Kidney glomerular epithelial cell (primary cell): ENCODE results near the gene PHB1.
"Not testable (repeated sequence)": the region's sequence is repeated elsewhere in the genome, so short reads cannot be mapped to it uniquely, and the experiment has no call there.

Source experiments
- DNase-seq: peaks from one replicate; lab custom pipeline; 2025; lab: John Stamatoyannopoulos, UW

Gene PHB1

GRCh38 chr17:49378311-49378710, 36.4 kb downstream of the PHB1 start:
- no peak for DNase-seq

DNA sequence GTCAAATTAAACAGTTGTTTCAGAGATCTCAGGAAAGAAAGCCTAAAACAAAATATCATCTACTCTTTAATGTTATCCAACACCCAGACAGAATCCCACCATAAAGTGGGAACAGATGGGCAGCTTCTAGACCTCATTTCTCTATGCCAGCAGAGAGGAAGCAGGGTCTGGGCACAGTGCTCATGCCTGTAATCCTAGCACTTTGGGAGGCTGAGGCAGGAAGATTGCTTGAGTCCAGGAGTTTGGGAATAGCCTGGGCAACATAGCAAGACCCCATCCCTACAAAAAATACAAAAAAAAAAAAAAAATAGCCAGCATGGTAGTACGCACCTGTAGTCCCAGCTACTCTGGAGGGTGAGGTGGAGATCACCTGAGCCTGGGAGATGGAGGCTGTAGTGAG, 39.1 kb downstream of the PHB1 start:
- DNase-seq: no peak

DNA sequence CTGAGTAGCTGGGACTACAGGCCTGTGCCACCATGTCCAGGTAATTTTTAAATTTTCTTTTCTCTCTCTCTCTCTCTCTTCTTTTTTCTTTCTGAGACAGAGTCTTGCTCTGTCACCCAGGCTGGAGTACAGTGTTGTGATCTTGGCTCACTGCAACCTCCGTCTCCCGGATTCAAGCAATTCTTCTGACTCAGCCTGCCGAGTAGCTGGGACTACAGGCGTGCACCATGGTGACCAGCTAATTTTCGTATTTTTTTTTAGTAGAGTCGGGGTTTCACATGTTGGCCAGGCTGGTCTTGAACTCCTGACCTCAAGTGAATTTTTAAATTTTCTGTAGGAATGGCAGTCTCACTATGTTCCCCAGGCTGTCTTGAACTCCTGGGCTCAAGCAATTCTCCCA, 41.6 kb downstream of the PHB1 start:
- DNase-seq: no peak

DNA sequence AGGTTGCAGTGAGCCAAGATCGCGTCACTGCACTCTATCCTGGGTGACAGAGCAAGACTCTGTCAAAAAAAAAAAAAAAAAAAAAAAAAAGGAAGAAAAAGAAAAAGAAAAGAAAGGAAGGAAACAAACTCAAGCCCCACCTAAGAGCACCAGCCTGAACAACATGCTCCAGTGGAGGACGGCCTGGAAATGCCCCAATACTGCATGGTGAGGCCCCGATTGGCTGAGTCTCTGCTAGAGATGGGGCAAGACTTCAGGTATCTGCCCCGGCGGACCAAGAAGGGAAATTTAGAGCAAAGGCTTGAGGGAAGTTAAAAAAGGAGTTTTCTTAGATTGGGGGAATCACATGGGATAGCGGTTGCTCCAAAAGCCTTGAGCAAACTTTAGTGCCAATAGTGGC, 42.3 kb downstream of the PHB1 start:
- no peak for DNase-seq

- no peak for DNase-seq
These were observed 43.5 kb downstream of the PHB1 start for GRCh38 chr17:49370971-49371834.

- no peak for DNase-seq
These were observed 44.9 kb downstream of the PHB1 start for GRCh38 chr17:49369760-49370159.

- no peak for DNase-seq
These were observed 45.6 kb downstream of the PHB1 start for GRCh38 chr17:49369089-49369488.

DNA sequence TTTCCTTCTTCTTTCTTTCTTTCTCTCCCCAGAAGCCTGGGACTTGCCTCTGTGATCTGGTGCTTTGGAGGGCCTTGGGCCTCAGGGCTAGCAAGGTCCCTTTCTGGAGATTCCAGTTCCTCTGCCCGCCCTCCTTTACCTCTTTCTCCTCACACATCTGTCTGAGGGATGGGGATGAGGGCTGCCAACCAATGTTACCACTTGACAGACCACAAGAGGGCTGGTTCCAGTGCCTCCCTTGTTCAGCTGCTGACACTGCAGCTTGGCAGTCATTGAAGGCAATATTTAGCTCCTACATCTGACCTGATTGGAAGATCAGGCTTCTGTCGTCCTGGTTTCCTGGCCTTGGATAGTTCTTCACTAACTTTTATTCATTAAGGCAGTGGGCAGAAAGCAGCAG, 49.0 kb downstream of the PHB1 start:
- DNase-seq: no peak

- DNase-seq: not testable (repeated sequence)
These were observed 49.6 kb downstream of the PHB1 start for GRCh38 chr17:49365126-49365525.

DNA sequence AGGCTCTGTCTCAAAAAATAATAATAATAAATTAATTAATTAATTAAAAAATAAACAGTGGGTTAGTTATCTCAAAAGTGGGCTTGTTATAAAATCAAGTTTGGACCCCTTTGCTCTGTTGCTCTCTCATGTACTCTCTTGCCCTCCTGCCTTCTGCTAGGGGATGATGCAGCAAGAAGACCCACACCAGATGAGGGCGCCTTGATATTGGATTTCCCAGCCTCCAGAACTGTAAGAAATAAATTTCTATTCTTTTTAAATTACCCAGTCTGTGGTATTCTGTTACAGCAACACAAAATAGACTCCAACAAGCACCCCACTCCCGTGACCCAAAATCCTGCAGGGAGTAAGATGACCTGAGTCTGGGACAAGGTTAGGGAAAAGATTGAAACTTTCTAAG, 50.6 kb downstream of the PHB1 start:
- no peak for DNase-seq

DNA sequence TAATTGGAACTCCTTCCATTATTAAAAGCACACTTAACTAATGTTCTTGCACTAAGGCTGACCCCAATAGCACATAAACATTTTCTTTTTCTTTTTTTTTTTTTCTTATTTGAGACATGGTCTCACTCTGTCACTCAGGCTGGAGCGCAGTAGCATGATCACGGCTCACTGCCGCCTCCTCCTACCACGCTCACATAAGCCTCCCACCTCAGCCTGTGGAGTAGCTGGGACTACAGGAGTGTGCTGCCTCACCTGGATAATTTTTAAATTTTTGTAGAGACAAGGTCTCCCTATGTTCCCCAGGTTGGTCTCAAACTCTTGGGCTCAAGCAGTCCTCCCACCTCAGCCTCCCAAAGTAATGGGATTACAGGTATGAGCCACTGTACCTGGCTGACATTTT, 51.4 kb downstream of the PHB1 start:
- DNase-seq: no peak

DNA sequence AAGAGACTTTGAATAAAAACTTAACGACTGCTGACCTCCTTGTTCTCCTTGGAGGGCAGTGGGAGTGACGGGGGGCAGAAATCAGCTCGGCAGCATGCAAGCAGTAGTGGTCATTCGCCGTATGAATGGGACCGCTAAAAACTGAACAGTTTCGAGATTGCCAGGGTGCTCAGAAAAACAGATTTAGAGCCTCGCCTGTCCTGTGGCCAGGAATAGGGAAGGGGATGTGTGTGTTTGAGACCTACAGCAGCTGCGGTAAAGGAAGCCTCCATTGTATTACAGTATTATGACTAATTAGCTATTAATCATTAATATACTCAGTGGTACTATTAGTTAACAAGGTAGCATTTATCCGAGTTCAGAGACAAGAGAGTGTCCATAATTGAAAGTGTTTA, 52.0 kb downstream of the PHB1 start:
- DNase-seq: peak; percentile 63

- peak; percentile 92 for DNase-seq
These were observed 52.6 kb downstream of the PHB1 start, which contains the start of gene ZNF652 for GRCh38 chr17:49361902-49362722. ZNF652 (minus strand) TSS chr17:49362250; CDS start chr17:49317725, 44,525 bp downstream.

- DNase-seq: peak; percentile 41
These were observed 53.4 kb downstream of the PHB1 start for GRCh38 chr17:49361129-49361901.

DNA sequence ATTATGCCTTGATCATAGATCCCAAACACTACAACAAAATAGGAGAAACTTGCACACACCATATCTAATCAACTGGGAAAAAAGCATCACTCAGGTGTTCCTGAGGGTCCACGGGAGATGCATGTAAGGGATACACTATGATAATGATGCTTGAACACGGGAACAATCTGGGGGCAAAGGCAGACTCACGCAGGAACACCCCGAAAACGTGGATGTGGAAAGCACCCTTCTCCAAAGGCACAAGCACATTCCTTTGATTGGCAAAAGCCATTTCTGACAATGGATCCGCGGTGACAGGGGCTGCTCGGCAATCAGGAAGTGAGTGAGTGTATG, 53.9 kb downstream of the PHB1 start:
- no peak for DNase-seq

DNA sequence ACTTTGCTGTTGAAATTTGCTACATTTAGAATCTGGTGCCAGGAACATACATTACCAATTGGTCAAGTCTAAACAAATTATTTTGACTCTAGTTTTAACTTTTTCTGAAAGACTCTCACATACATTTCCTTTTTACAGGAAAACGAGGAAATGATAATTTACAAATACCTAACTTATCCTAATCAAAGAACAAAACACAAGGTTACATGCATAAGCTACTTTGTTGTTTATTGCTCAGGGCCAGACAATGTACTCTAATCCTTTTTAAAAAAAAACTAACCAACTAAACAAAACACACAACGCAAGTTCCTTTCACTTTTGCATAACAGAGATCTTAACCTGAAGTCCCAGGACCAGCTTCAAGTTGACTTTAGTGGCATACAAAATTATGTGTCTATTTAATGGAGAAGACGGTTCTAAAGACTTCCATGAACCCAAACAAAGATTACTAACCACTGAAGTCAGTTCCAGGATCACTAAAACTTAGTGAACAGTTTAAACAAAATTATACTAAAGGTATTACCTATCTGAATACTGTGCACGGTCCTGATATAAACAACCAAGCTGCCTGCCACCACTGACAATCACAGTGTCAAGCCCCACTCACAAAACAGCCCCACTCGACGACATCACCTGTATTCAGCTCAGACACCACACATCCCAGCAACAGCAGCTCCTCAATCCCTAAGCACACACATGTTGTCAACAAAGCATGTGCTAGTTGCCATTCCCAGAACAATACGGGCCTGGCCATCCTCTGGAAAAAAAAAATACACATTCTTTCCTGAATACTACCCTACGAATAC, 54.5 kb downstream of the PHB1 start:
- no peak for DNase-seq

DNA sequence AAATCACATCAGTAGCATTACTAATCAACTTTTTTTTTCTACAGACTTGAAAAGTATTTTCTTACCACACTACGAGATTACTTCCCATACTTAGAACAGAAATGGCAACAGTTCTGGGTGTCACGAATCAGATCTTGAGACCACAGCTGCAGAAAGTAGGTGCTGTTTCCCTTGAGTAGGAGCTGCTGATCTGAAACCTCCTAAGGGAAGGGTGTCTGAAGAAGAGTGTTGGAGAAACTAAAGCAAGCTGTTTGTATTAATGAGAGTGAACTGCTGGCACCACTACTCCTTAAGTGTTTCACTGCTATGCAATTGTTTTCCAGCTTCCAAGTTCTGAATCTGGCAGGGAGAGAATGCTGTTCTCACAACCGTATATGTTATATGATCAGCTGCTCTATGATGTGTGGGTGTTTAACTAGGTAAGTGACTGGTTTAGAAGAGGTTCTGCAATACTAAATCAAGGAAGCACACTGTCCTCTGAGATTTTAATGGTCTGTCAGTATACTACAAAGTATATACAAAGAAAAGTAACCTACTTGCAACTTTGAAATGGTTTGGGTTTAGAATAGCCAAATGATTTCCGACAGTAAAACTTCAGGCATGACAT, 55.9 kb downstream of the PHB1 start:
- DNase-seq: no peak

GRCh38 chr17:49357516-49357915, 57.2 kb downstream of the PHB1 start:
- no peak for DNase-seq

DNA sequence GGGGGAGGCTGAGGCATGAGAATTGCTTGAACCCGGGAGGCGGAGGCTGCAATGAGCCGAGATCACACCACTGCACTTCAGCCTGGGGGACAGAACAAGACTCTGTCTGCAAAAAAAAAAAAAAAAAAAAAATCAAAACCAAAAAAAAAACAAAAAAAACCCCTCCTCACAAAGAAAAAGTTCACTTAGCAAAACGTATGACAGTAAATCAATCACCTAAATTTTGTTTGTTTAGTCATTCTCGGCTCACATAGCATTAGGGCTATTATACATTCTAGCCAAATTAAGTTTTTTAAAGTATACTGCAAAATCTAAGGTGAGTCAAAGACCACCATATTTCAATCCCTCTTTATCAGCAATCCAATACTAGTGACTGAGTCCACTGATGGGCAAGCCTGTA, 58.4 kb downstream of the PHB1 start:
- DNase-seq: no peak
